Body of pancreas (tissue), 4 donors: ENCODE data around the gene BICRA. TPM values are rescaled to one million over a fixed set of nuclear protein-coding genes. Genes with fewer than 3 reads are reported as not detected.

Experiments used
- ATAC-seq: fragments of 150-250 bp; one replicate; pipeline ENCODE4 v1.9.1; 2016
- DNase-seq, 4 donors: peaks; one replicate each; pipeline ENCODE4 v3.0.0-alpha.2; 2019
- H3K27ac ChIP-seq, 4 donors: fragments of 200-600 bp; sonication (generic); 1 replicate in 3 of 4; 2 replicates in 1 of 4; pipeline versions ENCODE4 v1.5.1 to v1.6.1; 2016 to 2019; ENCODE audit warnings: mild to moderate bottlenecking in 1 of 4, mixed read lengths in 1 of 4, moderate library complexity in 1 of 4
- H3K27me3 ChIP-seq, 2 donors: fragments of 200-600 bp; sonication (generic); one replicate each; pipeline ENCODE4 v1.6.0; 2016; ENCODE audit warnings: mild to moderate bottlenecking in 1 of 2
- H3K36me3 ChIP-seq, 2 donors: fragments of 200-600 bp; sonication (generic); replicated peaks in 1 of 2; 2 replicates each; pipeline ENCODE4 v1.5.1; 2016; ENCODE audit warnings: low read depth in 2 of 2; ENCODE audit not compliant: insufficient read depth in 1 of 2
- H3K4me1 ChIP-seq: fragments of 200-600 bp; sonication (generic); one replicate; pipeline ENCODE4 v1.6.0; 2016
- H3K4me3 ChIP-seq, 2 donors: fragments of 200-600 bp; sonication (generic); 1 replicate in 1 of 2; 2 replicates in 1 of 2; pipeline ENCODE4 v1.5.1; 2016 to 2019
- H3K9me3 ChIP-seq, 3 donors: fragments of 200-600 bp; sonication (generic); 1 replicate in 2 of 3; 2 replicates in 1 of 3; pipeline ENCODE4 v1.5.1; 2016
- POLR2A ChIP-seq, 3 donors: fragments of 450-650 bp; IDR thresholded peaks; one replicate each; pipeline ENCODE4 v1.6.1; 2016; ENCODE audit warnings: antibody characterized with exemption in 3 of 3, mild to moderate bottlenecking in 2 of 3
- WGBS, 2 donors: methylation state at CpG; one replicate each; pipeline ENCODE4 v1.1.5; 2017; 5-methylcytosine and 5-hydroxymethylcytosine counted together
- intact Hi-C: fragments of 100-400 bp; cut with DNase I; formaldehyde crosslinking; loops from one replicate; pipeline ENCODE4 v1.15.1; 2023
- total RNA-seq, 2 donors: library from RNA; depleted of rRNA; stranded (reverse); fragments of >200 nt; gene quantifications; one replicate each; pipeline ENCODE4 v1.1.0, GENCODE V29; 2016
- TF ChIP-seq, protein P1 (sequence below), 7 experiments: fragments of 450-650 bp in 4 of 7; fragments of 200-600 bp in 3 of 7; sonication (generic) in 3 of 7; IDR thresholded peaks; one replicate each; pipeline ENCODE4 v1.5.1; 2016 to 2019; ENCODE audit warnings: antibody characterized with exemption in 7 of 7

The BICRA gene
- total RNA-seq, 2 donors from 2014 or later: 2.6 to 26.4 TPM

DNA sequence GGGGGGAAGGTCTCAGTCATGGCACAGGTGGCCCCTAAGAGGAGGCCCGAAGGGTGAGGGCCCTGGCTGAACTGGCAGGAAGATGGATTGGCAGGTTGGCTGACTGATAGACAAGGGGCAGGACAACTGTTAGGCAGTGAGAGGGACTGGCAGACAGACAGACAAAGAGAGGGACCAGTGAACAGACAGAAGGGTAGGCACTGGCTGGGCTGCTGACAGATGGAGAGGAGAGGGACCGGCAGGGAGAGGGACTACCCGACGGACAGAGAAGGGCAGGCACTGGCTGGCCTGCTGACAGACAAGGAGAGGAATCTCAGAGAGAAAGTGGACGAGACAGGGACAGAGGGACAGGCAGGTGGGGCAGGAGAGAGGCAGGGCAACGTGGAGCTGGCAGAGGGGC lies 72.5 kb downstream of the BICRA start:
- 87 to 89% methylated on average over 6 of the region's 6 CpGs for whole genome bisulfite sequencing, 2 donors
- intact Hi-C loops: loop anchor here (10.0 kb wide), 1 partner anchor 157 kb away; no protein-coding TSS in a partner anchor
- TF ChIP-seq, protein P1, sequence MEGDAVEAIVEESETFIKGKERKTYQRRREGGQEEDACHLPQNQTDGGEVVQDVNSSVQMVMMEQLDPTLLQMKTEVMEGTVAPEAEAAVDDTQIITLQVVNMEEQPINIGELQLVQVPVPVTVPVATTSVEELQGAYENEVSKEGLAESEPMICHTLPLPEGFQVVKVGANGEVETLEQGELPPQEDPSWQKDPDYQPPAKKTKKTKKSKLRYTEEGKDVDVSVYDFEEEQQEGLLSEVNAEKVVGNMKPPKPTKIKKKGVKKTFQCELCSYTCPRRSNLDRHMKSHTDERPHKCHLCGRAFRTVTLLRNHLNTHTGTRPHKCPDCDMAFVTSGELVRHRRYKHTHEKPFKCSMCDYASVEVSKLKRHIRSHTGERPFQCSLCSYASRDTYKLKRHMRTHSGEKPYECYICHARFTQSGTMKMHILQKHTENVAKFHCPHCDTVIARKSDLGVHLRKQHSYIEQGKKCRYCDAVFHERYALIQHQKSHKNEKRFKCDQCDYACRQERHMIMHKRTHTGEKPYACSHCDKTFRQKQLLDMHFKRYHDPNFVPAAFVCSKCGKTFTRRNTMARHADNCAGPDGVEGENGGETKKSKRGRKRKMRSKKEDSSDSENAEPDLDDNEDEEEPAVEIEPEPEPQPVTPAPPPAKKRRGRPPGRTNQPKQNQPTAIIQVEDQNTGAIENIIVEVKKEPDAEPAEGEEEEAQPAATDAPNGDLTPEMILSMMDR (IDR thresholded peaks at IDR 0.05): no peak
- no peak for TF ChIP-seq POLR2A (IDR thresholded peaks at IDR 0.05)

DNA sequence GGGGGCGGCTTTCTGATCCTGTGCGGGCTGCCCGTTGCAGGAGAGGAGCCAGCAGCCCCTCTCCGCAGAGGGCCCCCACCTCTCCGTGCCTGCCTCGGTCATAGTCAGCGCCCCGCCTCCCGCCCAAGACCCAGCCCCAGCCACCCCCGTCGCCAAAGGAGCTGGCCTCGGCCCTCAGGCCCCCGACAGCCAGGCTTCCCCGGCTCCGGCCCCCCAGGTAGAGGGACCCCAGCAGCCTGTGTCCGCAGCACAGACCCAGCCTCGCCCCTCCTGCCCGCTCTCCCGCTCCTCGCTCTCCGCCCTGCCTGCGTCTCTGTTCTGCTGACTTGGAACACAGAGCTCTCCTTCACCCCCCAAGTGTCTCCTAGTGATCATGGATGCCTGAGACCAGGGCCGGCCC lies 73.0 kb downstream of the BICRA start:
- no peak for ATAC-seq
- H3K36me3 ChIP-seq: peaks cover 0 to 3% of the 10 kb centered on the region in 2 donors
- H3K27me3 ChIP-seq: no peaks in the 10 kb centered on the region
- no peak for DNase-seq
- H3K4me3 ChIP-seq: no peak overlapping the region
- H3K27ac ChIP-seq: no peak overlapping the region
- TF ChIP-seq, protein P1 (IDR thresholded peaks at IDR 0.05): no peak
- no peak for TF ChIP-seq POLR2A (IDR thresholded peaks at IDR 0.05)
- 97 to 99% methylated on average over 15 to 23 of the region's 23 CpGs for WGBS, 2 donors
- no peaks in the 10 kb centered on the region for H3K9me3 ChIP-seq
- intact Hi-C loops: loop anchor here (10.0 kb wide), 1 partner anchor 157 kb away; no protein-coding TSS in a partner anchor
- no peaks in the 10 kb centered on the region for H3K4me1 ChIP-seq

More for the DNA sequence above, 72.5 kb downstream of the BICRA start:
- no peaks in the 10 kb centered on the region for H3K4me1 ChIP-seq
- no peak overlapping the region for H3K4me3 ChIP-seq
- H3K9me3 ChIP-seq: no peaks in the 10 kb centered on the region
- no peak overlapping the region for H3K27ac ChIP-seq
- H3K36me3 ChIP-seq: peaks cover 0 to 6% of the 10 kb centered on the region in 2 donors
- DNase-seq: no peak
- H3K27me3 ChIP-seq: no peaks in the 10 kb centered on the region
- ATAC-seq: no peak

DNA sequence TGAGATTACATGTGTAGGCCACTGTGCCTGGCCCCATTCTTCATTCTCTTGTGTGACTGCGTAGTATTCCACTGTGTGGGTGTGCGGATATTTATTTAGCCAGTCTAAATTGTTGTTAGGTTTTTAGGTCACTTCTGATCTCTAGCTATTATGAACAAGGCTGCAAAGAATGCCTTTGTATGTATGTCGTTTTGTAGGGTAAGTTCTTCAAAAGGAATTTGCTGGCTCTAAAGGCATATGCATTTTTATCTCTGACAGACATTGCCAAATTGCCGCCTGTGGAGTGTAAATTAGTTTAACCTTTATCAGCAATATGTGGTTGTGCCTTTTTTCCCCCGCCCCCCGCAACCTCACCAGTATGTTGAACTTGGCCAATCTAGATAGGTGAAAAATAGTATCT lies 74.0 kb downstream of the BICRA start:
- no peak overlapping the region for H3K4me3 ChIP-seq
- no peaks in the 10 kb centered on the region for H3K9me3 ChIP-seq
- H3K27ac ChIP-seq: no peak overlapping the region
- H3K27me3 ChIP-seq: no peaks in the 10 kb centered on the region
- H3K4me1 ChIP-seq: no peaks in the 10 kb centered on the region
- 51 to 64% methylated on average over 6 of the region's 6 CpGs for WGBS, 2 donors
- intact Hi-C loops: loop anchor here (10.0 kb wide), 1 partner anchor 158 kb away; no protein-coding TSS in a partner anchor
- TF ChIP-seq POLR2A (IDR thresholded peaks at IDR 0.05): no peak
- TF ChIP-seq, protein P1 (IDR thresholded peaks at IDR 0.05): no peak
- peaks cover 0 to 3% of the 10 kb centered on the region in 2 donors for H3K36me3 ChIP-seq
- DNase-seq (no peak), ATAC-seq (no peak)

DNA sequence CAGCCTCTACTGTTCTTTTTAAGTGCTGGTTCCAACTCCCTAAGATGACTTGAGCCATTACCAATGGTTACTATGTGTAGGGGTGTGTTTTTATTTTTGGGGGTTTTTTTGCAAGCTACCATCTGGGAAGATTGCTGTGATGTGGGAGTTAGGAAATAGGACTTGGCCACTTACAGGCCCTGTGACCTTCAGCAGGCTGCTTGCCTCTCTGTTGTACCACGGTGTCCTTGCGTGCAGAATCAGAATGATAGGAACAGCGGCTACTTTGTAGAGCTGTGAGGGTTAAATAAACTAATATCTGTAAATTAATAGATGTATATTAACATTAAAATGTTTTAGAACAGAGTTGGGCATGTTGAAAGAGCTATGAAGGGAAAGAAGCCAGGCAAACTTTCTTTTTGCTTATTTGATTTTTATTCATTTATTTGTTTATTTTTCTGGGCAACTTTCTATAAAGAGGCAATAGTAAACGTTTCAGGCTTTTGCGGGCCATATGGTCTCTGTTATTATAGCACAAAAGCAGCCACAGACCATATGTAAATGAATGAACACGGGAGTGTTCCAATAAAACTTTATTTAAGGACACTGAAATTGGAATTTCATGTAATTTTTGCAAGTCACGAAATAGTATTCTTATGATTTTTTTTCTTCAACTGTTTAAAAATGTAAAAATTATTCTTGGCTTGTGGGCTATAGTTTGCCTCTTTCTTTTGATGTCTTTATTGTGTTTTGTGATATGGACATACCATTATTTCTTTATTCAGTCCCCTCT lies 77.9 kb downstream of the BICRA start:
- intact Hi-C loops: loop anchor here (10.0 kb wide), 1 partner anchor 162 kb away; no protein-coding TSS in a partner anchor
- Histone ChIP-seq H3K27me3 (no peaks in the 10 kb centered on the region), H3K4me3 (no peak overlapping the region), H3K9me3 (no peaks in the 10 kb centered on the region), H3K36me3 (no peaks in the 10 kb centered on the region), H3K4me1 (no peaks in the 10 kb centered on the region), H3K27ac (no peak overlapping the region)
- DNase-seq (no peak), ATAC-seq (no peak)
- no peak for TF ChIP-seq POLR2A (IDR thresholded peaks at IDR 0.05)
- TF ChIP-seq, protein P1 (IDR thresholded peaks at IDR 0.05): no peak
- 79 to 83% methylated on average over 7 of the region's 7 CpGs for WGBS, 2 donors
